ENCODE results near the gene CMTM7. TPM values are rescaled to one million over a fixed set of nuclear protein-coding genes. Genes with fewer than 3 reads are reported as not detected.

Gene CMTM7
- total RNA-seq, 1 donor from 2014 or later: 37.4 TPM

DNA sequence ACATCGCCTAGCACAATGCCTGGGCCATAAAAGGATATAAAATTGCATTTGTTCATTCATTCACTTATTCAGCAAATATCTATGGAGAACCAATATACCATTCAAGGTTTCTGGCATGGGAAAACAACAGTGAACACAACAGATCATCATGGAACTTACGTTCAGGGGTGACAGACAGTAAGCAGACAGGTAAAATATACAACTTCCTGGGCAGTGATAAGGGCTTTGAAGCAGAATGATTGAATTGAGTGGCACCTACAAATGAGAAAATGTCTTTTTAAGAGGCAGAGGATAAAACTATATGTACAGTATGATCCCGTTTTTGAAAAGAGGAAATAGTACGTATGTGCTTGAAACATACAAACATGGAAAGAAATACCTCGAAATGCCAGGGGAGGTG is 39.2 kb downstream of the CMTM7 start:
- H3K36me3 Mint-ChIP-seq (ENCODE audit: low read depth): no peaks in the 10 kb centered on the region
- peaks cover 13% of the 10 kb centered on the region for H3K4me1 Mint-ChIP-seq
- no peak overlapping the region for H3K27ac Mint-ChIP-seq (ENCODE audit: unreplicated experiment)
- H3K9me3 Mint-ChIP-seq: no peaks in the 10 kb centered on the region
- no peak for DNase-seq (ENCODE audit: low read depth, low spot score)
- no peak overlapping the region for H3K4me3 Mint-ChIP-seq
- TF ChIP-seq, protein P1, sequence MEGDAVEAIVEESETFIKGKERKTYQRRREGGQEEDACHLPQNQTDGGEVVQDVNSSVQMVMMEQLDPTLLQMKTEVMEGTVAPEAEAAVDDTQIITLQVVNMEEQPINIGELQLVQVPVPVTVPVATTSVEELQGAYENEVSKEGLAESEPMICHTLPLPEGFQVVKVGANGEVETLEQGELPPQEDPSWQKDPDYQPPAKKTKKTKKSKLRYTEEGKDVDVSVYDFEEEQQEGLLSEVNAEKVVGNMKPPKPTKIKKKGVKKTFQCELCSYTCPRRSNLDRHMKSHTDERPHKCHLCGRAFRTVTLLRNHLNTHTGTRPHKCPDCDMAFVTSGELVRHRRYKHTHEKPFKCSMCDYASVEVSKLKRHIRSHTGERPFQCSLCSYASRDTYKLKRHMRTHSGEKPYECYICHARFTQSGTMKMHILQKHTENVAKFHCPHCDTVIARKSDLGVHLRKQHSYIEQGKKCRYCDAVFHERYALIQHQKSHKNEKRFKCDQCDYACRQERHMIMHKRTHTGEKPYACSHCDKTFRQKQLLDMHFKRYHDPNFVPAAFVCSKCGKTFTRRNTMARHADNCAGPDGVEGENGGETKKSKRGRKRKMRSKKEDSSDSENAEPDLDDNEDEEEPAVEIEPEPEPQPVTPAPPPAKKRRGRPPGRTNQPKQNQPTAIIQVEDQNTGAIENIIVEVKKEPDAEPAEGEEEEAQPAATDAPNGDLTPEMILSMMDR (conservative IDR thresholded peaks at IDR 0.05): no peak
- no peaks in the 10 kb centered on the region for H3K27me3 Mint-ChIP-seq (ENCODE audit: low read depth)

DNA sequence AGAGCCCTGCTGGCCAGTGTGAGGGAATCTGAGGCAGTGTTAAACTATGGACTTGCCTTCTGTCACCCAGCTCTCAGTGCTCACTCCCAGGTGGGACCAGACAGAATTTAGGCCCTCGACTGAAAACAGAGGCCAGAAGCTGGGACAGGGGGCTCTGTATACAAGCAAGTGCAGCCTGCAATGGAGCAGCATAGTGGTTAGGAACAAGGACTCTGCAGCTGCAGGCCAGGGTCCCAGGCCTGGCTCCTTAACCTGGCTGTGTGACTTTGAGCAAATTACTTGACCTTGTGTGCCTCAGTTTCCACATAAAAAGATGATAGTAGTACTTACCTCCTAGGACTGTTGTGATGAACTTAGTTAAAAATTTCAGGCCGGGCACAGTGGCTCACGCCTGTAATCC is 39.8 kb downstream of the CMTM7 start:
- no peak overlapping the region for H3K4me3 Mint-ChIP-seq
- no peaks in the 10 kb centered on the region for H3K36me3 Mint-ChIP-seq (ENCODE audit: low read depth)
- H3K27me3 Mint-ChIP-seq (ENCODE audit: low read depth): no peaks in the 10 kb centered on the region
- TF ChIP-seq, protein P1 (conservative IDR thresholded peaks at IDR 0.05): no peak
- no peak for DNase-seq (ENCODE audit: low read depth, low spot score)
- H3K27ac Mint-ChIP-seq (ENCODE audit: unreplicated experiment): no peak overlapping the region
- H3K4me1 Mint-ChIP-seq: peaks cover 17% of the 10 kb centered on the region
- H3K9me3 Mint-ChIP-seq: no peaks in the 10 kb centered on the region

DNA sequence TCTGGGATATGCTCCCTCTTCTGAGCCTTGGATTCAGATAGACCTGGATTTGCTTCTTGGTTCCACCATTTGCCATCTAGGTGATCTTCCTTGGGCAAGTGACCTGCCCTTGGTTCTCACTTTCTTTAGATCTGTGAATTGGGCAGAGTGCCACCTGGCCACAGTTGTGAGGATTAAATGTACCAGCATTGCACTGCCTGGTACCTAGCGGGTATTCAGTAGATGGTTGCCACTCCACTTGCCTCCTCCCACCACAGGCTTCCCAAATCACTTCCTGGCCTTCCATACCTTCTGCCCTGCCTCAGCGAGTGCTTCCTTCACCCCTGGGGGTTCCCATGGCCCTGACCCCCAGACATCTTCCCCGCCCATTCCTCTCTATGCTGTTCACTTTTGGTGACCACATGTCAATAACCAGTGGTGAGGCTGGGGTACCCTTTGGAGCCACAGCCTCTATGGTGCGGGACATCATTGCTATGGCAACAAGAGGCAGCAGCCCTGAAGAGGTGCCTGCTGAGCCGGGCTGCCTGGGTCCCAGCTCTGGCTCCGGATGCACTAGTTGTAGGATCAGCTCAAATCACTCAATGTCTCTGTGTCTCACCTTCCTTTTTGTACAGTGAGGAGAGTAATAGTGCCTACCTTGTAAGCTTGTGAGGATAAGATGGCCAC is 40.5 kb downstream of the CMTM7 start:
- peaks cover 17% of the 10 kb centered on the region for H3K4me1 Mint-ChIP-seq
- H3K27ac Mint-ChIP-seq (ENCODE audit: unreplicated experiment): no peak overlapping the region
- TF ChIP-seq, protein P1 (conservative IDR thresholded peaks at IDR 0.05): no peak

DNA sequence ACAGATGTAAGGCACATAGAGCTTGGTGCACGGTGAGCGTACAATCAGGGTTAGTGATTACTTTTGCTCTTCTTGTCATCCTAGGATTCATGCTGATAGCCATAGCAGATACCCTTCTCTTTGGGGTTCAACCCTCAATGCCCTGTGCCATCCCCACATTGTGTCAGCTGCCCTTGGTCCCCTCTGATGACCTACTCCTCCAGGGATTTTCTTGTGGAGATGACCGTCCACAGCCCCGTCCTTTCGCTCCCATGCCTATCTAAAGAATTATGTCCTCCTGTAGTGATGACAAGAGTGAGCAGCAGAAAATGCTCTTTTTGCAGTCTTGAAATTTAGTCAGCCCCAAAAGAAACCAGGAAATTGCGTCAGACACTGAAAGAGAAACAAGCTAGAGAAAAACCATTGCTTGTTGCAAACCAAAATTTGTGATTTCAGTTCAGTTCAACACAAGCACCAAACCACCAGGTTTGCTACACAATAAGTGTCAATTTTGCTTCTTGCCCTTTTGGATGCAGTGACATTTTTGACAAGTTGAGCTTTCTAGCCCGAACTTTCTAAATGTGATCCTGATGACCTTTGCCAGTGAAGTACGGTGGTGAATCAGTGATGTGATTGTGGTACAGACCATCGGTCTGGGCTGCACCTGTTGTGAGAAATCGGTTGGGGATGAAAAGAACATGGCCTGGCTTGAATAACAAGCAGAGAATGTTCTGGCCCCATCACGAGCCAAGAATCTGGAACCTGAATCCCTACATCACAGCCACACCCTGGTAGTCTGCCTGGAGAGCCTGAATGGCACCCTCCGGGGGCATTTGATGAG is 41.3 kb downstream of the CMTM7 start:
- no peak overlapping the region for H3K4me3 Mint-ChIP-seq
- no peaks in the 10 kb centered on the region for H3K9me3 Mint-ChIP-seq
- no peaks in the 10 kb centered on the region for H3K36me3 Mint-ChIP-seq (ENCODE audit: low read depth)
- no peak overlapping the region for H3K27ac Mint-ChIP-seq (ENCODE audit: unreplicated experiment)
- H3K27me3 Mint-ChIP-seq (ENCODE audit: low read depth): no peaks in the 10 kb centered on the region
- TF ChIP-seq, protein P1 (conservative IDR thresholded peaks at IDR 0.05): no peak
- H3K4me1 Mint-ChIP-seq: peaks cover 17% of the 10 kb centered on the region
- no peak for DNase-seq (ENCODE audit: low read depth, low spot score)

More for the DNA sequence above, 40.5 kb downstream of the CMTM7 start:
- Mint-ChIP-seq H3K27me3 (ENCODE audit: low read depth) (no peaks in the 10 kb centered on the region), H3K9me3 (no peaks in the 10 kb centered on the region), H3K4me3 (no peak overlapping the region), H3K36me3 (ENCODE audit: low read depth) (no peaks in the 10 kb centered on the region)
- no peak for DNase-seq (ENCODE audit: low read depth, low spot score)

DNA sequence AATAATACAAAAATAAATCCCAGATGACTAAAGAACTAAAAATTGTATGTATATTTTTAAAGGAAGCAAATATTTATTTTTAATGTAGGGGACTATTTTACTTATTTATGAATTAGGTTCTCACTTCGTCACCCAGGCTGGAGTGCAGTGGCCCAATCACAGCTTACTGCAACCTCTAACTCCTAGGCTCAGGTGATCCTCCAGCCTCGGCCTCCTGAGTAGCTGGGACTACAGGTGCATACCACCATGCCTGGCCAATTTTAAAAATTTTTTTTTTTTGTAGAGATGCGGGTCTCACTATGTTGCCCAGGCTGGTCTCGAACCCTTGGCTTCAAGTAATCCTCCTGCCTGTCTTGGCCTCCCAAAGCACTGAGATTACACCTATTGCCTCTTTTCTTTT is 42.6 kb downstream of the CMTM7 start:
- H3K27ac Mint-ChIP-seq (ENCODE audit: unreplicated experiment): no peak overlapping the region
- no peaks in the 10 kb centered on the region for H3K9me3 Mint-ChIP-seq
- no peak overlapping the region for H3K4me3 Mint-ChIP-seq
- TF ChIP-seq, protein P1 (conservative IDR thresholded peaks at IDR 0.05): no peak
- H3K36me3 Mint-ChIP-seq (ENCODE audit: low read depth): no peaks in the 10 kb centered on the region
- H3K4me1 Mint-ChIP-seq: peaks cover 23% of the 10 kb centered on the region
- no peak for DNase-seq (ENCODE audit: low read depth, low spot score)
- H3K27me3 Mint-ChIP-seq (ENCODE audit: low read depth): no peaks in the 10 kb centered on the region
